Measurements from ENCODE around the gene PDE4D.

The PDE4D gene

GRCh38 chr5:59532979-59533729 is 360.4 kb downstream of the PDE4D start:
- H3K4me3 ChIP-seq: no peak overlapping the region
- no peak overlapping the region for H3K27ac ChIP-seq
- TF ChIP-seq CTCF (IDR thresholded peaks at IDR 0.05): no peak
- DNase-seq (ENCODE audit: low spot score): no peak

DNA sequence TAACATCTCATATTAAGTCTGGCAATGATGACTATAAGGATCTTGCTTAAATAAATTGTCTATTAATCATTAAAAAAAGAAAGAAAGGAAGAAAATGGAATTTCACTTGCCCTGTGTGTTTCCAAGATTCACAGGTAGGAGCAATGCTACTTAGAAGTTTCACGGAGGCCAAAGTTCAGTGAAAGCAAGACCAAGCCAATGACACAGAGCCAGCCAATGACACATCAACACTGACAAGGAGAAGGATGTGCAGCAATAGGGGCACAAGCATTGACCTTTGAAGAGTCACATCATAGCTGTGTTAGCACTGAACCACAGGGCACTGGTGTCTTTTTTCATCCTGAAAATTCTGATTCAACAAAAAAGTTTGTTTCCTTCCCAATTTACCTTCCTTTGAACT is 364.3 kb downstream of the PDE4D start:
- no peak for TF ChIP-seq CTCF (IDR thresholded peaks at IDR 0.05)
- no peak for DNase-seq (ENCODE audit: low spot score)
- Histone ChIP-seq H3K27ac (no peak overlapping the region), H3K4me3 (no peak overlapping the region)

GRCh38 chr5:59528202-59528862 is 365.2 kb downstream of the PDE4D start:
- no peak for TF ChIP-seq CTCF (IDR thresholded peaks at IDR 0.05)
- no peak overlapping the region for H3K4me3 ChIP-seq
- no peak for DNase-seq (ENCODE audit: low spot score)
- H3K27ac ChIP-seq: no peak overlapping the region

DNA sequence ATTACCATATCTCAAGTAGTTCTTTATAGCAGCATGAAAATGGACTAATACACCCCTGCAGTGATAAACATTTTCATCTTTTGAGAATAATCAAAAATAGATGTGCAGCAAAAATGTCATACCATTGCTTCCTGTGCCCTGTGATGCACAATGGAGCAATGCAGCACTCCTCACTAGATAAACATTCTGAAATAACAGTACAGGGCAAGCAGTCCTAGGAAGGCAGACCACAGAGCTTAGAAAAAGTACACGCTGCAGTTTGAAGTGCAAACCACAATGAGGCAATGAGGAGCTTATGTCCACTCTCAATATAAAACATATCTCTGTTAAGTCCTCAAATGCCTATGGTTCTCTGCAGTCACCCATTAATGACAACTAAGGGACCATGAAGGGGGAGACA is 367.6 kb downstream of the PDE4D start:
- Histone ChIP-seq H3K4me3 (no peak overlapping the region), H3K27ac (no peak overlapping the region)
- DNase-seq (ENCODE audit: low spot score): no peak
- TF ChIP-seq CTCF (IDR thresholded peaks at IDR 0.05): no peak

DNA sequence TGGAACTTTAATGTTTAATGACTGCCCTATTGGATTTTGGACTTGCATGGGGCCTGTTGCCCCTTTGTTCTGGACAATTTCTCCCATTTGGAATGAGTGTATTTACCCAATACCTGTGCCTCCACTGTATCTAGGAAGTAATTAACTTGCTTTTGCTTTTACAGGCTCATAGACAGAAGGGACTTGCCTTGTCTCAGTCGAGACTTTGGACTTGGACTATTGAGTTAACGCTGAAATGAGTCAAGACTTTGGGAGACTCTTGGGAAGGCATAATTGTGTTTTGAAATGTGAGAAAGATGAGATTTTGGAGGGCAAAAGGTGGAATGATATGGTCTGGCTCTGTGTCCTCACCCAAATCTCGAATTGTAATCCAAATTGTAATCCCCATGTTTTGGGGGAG is 368.2 kb downstream of the PDE4D start:
- H3K4me3 ChIP-seq: no peak overlapping the region
- H3K27ac ChIP-seq: no peak overlapping the region
- TF ChIP-seq CTCF (IDR thresholded peaks at IDR 0.05): no peak
- DNase-seq (ENCODE audit: low spot score): no peak

- TF ChIP-seq CTCF (IDR thresholded peaks at IDR 0.05): no peak
- H3K27ac ChIP-seq: no peak overlapping the region
- H3K4me3 ChIP-seq: no peak overlapping the region
- no peak for DNase-seq (ENCODE audit: low spot score)
These were observed 371.2 kb downstream of the PDE4D start for GRCh38 chr5:59522201-59522831.
